CD4-positive, alpha-beta T cell treated with Interleukin-4 for 1 hour (primary cell): Measurements from ENCODE around the gene AKAP5.
A peak's percentile ranks its signal among the peaks of the same experiment; 100 is the strongest.

Source experiments
- DNase-seq, 2 donors: peaks; one replicate each; pipeline ENCODE4 v3.0.0-alpha.2; 2020 to 2022

The AKAP5 gene, protein sequence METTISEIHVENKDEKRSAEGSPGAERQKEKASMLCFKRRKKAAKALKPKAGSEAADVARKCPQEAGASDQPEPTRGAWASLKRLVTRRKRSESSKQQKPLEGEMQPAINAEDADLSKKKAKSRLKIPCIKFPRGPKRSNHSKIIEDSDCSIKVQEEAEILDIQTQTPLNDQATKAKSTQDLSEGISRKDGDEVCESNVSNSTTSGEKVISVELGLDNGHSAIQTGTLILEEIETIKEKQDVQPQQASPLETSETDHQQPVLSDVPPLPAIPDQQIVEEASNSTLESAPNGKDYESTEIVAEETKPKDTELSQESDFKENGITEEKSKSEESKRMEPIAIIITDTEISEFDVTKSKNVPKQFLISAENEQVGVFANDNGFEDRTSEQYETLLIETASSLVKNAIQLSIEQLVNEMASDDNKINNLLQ

DNA sequence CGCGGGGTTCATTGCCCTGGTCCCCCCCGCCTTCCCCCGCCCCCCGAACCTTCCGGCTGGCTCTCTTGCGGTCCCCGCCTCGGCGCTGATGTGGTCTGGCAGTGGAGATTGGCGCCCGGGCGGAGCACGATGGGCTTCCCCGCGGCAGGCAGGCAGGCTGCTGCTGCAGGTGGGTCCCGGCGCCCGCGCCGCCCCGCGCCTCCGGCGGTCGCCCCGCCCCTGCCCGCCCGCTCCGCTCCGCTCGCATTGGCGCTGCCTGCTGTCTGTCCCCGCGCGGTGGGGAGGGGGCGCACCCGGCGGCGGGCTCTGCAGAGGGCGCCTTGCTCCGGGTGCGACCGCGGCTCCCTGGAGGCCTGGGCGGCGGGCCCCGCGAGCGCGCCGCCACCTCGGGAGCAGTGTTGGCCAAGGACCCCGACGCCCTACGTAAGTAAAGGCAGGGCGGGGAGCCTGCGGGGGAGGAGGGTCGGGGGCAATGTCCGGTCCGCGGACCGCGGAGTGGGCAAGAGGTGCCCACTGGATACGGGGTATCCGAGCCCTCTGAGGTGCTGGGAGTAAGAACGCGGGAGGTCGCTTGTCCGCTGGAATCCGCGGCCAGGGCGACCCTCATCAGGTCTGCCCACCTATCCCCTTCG is at the start of gene AKAP5:
AKAP5 (plus strand) TSS at position 309 of the 632 bp plus-strand sequence. CDS start 2,896 bp downstream, outside the sequence.
- peak; percentile 70 to 73 for DNase-seq

- DNase-seq, result no peak
These were observed 48.9 kb upstream of the AKAP5 start for GRCh38 chr14:64416348-64416932.

DNA sequence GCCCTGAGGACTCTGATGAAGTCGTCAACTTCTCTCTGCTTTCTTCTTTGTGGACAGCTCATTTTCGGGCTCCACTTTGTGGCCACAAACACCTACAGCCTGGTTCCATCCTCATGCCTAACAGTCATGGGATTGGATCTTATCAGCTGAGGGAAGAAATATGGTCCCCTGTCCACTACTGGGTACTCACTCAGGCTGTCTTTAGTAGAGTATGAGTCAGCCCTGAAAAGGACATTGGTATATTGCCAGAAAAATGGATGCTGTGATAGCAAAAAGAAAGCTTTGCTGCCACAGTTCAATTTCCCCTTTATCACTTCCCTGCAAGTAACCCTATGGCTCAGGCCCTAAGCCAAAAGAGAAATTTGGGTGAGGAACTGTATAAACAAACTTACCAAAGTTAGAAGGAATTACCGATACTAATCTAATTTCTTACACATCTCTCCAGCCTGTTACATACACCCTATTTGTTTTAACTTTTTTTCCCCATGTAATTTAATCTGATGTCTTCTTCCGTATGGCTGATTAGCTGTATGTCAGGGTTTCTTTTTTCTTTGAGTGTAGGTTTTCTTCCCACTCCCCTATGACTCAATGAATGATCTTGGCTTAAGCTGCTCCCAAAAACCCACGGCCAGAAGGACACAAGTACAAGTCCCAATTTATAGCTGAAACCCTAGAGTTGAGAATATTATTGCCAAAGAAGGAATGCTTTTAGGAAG is 48.1 kb upstream of the AKAP5 start:
- no peak for DNase-seq

DNA sequence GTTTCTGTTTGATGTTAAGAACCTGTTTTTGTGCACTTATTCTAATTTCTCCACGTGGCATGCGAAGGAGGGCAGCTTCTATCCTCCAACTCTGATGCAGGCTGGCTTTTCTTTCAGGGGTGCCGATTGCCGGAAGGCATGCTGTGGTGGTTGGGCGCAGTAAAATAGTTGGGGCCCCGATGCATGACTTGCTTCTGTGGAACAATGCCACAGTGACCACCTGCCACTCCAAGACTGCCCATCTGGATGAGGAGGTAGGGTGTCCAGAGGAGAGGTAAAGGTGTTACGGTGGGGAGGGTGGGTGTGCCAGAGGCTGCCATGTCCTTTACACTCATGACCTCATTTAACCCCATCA is 47.6 kb upstream of the AKAP5 start:
- no peak for DNase-seq

- no peak for DNase-seq
These were observed 46.3 kb upstream of the AKAP5 start for GRCh38 chr14:64419003-64419402.

DNA sequence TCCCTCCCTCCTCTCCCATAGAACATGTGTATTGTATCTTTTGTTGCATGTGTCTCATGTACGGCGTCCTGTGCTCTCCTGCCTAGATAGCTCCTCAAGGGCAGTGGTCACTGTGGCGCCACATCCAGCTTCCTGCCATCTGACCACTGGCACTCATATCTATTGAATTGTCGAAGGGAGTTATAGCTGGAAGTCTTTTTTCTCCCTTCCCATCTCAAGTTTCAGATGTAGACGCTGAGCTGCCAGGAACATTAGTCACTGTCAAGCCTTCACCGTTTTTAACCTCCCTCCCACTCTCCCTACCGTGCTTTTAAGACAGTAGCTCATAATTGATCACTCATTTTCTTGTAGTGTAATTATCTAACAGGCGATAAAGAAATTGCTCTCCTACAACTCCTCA is 44.1 kb upstream of the AKAP5 start:
- DNase-seq, result no peak

- DNase-seq, result no peak
These were observed 43.3 kb upstream of the AKAP5 start for GRCh38 chr14:64422005-64422404.

DNA sequence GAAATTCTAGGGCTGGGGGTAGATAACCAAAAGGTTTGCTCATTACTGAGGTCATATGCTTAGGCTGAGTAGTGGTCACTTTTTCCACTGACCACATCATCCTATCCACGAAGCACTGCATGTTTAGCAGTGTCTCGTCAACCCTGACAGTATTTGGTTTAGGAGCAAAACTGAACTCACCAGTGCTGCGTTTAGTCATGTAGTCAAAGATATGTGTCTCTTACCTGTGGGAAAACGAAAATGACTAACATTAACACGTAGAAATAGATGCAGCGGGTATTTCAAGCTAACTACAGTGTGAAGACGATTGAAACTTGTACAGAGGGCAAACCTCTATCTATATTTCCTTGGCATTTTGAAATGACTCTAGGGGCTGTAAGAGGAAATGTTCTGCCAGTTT is 42.5 kb upstream of the AKAP5 start:
- DNase-seq, result no peak

GRCh38 chr14:64423987-64424386 is 41.3 kb upstream of the AKAP5 start:
- no peak for DNase-seq

DNA sequence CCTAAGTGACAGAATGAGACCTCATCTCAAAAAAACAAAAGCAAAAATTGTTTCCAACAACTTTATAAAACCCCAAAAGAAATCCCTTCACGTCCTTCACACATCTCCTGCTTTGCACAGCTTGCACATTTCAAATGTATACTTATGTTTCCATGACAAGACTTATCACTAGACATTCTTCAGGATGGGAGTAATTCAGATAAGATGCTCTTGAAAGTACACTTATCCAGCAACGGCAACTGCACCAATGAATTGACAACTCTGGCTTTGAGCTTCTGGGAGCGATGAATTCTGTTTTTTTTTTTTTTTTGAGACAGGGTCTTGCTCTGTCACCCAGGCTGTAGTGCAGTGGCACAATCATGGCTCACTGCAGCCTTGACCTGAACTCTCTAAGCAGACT is 30.8 kb upstream of the AKAP5 start:
- no peak for DNase-seq

- DNase-seq, result no peak
These were observed 27.0 kb upstream of the AKAP5 start for GRCh38 chr14:64438181-64438841.

DNA sequence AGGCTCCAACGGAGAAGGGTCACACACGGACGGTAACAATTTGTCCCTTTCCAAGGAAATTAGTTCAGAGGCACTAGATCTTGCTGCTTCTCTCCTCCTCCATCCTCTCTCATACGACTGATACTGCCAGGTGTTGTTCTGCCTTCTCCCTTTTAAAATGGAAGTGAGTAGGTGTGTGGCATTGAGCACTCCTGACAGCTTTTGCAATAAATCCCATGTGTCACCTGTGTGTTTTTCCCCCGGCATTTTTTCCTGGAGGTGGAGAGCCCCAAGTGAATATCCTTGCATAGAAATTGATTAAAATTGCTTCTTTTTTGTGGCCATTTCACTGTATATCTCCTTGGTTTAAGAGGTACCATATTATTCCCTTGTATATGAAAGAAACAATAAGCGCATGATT is 26.2 kb upstream of the AKAP5 start:
- no peak for DNase-seq

GRCh38 chr14:64440494-64440893 is 24.8 kb upstream of the AKAP5 start:
- no peak for DNase-seq

DNA sequence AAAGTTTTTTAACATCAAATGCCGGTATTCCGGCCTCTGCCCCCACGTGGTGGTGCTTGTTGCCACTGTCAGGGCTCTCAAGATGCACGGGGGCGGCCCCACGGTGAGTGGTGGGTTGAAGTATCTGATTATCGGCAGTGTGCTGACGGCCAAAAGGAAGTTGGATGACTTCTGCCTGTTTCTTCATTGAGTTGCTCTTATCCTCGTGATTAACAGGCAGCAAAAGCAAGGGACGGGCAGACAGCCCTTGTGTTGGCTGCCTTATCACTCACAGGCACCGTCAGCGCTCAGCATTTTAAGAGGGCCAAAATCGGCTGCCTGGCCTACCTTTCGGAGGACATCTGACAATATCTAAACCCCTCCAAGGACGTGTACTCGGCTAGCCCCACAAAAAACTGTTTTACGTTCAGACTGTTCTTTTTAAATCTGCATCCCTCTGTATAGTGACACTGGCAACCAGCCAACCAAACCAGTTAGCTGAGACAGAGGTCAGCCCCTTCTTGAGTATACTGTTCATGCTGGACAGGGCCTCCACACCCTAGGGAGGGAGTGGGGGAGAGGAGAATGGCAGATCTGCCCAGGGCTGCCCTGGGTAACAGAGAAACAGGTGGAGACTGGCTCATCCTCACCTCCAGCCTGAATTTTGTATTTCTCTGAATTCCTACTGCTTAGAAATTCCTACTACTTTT is 22.9 kb upstream of the AKAP5 start:
- no peak for DNase-seq

GRCh38 chr14:64444140-64444539 is 21.2 kb upstream of the AKAP5 start:
- no peak for DNase-seq

DNA sequence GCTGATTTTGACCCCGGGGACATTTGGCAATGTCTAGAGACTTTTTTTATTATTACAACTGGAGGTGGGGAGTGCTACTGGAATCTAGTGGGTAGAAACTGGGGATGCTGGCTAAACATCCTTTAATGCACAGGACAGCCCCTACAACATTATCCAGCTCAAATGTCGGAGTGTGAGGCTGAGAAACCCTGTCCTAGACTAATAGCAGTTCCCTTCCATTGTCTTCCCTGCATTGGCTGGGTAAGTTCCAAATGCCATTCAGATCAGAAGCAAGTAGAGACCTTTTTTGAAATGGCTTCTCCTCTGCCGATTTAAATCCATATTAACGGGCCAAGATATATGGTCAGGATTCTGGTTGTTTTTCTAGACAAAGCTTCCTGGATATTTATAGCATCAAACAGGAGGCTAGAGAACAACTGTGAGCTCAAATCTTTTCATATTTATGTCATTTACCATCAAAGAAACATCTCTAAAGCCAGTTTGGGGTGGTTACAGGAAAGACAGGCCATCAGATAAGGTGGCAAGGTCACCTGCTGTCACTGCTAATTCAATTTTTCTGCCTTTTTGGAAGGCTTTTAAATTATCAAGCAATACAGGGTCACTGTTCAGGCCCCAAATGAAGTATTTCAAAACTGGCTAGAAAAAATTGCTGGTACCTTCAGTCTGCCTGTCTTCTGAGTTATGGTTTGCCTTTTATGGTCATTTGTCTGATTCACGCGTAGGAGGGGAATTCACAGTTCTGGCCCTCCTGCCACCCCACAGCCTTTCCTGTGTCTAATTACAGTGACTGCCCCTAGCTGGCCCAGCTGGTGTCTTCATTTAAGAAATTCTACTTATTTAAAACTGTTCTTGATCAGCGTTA is 20.1 kb upstream of the AKAP5 start:
- DNase-seq, result peak; percentile 71 to 74

- peak; percentile 14 to 16 for DNase-seq
These were observed 17.2 kb upstream of the AKAP5 start for GRCh38 chr14:64447876-64448670.

DNA sequence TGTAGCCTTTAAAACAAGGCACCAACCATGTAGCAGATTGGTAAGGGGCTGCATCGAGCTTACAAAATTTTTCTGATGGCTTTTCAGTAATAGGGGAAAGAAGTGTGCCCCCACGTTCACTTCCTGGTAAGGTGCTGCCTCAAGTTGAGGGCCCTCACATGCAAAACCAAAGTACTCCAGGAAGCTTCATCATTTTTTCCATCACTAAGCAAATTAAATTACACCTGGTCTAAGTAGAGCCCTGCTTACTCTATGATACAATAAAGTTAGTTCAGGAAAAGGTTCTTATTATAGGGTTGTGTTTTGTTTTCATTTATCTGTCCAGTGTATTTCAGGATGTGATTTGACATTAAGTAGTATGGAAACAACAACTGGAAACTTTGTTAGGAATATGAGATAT is 15.0 kb upstream of the AKAP5 start:
- DNase-seq, result no peak

DNA sequence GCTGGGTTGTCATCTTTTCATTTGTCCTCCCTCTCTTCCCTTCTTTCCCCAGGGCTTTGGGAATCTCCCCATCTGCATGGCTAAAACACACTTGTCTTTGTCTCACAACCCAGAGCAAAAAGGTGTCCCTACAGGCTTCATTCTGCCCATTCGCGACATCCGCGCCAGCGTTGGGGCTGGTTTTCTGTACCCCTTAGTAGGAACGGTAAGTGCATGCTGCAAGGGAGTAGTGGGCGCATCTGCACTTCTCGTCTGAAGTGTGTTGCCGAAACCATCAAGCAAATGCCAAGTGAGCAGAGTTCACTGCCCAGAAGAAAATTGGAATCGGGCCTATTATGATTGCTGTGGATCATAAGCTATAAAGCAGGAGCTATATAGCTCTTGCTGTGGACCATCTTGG is 10.6 kb upstream of the AKAP5 start:
- no peak for DNase-seq

GRCh38 chr14:64459405-64460136 is 5.7 kb upstream of the AKAP5 start:
- DNase-seq, result no peak
